HG03469 (cell line): Measurements from ENCODE around the gene NUP205.

Source experiments
- ATAC-seq: cut with Tn5 transposase; IDR thresholded peaks from one replicate; pipeline ENCODE4 v1.9.1; 2021; ENCODE audit warnings: mild to moderate bottlenecking, moderate library complexity, moderate number of reproducible peaks; ENCODE audit not compliant: unreplicated experiment

The NUP205 gene

GRCh38 chr7:135538376-135538775 lies 19.3 kb upstream of the NUP205 start:
- no peak for ATAC-seq

DNA sequence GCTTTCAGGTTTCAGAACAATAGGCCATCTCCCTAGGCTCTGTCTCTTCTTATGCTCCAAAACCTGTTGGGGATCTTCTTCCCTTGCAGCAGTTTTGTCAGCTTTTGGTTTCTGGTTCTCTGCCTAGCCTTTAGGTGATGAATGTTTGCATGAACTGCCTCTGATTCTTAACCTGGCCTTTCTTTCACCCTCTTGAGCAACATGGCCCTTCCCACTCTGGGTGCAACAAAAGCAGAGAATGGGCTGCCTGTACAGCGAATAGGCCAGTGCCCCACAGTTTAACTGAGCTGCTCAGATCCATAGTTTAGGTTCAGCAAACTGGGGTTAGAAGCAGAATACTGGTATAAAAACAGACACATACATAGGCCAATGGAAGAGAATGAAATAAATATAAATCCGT lies 18.1 kb upstream of the NUP205 start:
- no peak for ATAC-seq

- no peak for ATAC-seq
These were observed 16.7 kb upstream of the NUP205 start for GRCh38 chr7:135541029-135541428.

DNA sequence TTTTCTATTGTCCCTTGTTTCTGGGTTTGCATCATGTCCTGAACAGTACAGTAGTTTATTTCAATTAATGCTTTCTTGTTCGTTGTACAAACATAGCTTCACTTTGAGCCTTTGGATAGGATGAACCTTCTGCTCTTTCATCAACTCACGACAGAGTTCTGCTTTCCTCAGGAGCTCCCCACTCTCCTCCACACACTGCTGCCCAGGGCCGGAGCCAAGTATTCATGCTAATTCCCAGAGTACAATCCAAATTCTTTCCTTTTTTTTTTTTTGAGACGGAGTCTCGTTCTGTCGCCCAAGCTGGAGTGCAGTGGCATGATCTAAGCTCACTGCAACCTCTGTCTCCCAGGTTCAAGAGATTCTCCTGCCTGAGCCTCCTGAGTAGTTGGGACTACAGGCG lies 7.5 kb upstream of the NUP205 start:
- ATAC-seq: no peak

DNA sequence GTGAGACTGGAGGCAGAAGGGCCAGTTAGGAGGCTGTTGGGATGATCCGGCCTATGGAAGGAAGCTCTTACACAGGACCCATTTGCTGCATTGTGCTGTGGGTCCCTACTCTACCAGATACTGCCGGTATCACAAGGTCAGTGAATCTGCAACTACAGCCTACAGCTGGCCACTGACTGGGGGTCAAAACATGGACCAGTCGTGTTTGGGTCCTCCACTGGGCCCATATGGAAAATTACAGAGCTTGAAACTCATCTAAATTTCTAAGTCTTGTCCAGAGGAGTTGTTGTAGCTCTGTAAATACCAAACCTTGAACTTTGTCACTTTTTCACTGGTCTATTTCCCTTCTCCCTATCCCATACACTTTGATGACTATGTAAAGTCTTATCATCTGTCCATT lies 5.6 kb upstream of the NUP205 start:
- ATAC-seq: no peak

- no peak for ATAC-seq
These were observed 4.4 kb upstream of the NUP205 start for GRCh38 chr7:135553346-135553745.

DNA sequence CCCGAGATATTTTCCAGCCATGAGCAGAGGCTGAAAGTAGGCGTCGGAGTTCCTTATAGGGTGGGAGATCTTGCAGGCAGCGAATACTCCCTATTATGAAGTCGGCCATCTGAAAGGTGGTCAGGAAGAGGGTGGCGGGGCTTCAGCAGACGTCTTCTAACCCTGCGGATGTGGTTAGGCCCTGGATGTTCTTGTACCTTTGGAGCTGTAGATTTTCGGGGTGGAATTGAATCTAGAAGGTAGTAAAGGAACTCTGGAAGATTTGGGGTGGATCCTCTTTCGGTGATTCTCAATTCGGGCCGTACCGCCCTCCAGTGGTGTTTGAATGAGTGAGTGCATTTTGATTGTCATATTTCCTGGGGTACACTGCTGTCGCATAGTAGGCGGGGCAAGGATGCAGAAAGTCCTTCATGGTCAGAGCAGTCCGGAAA lies 635 bp downstream of the NUP205 start:
- ATAC-seq: peak; percentile 81

GRCh38 chr7:135558881-135559280 lies 1.2 kb downstream of the NUP205 start:
- no peak for ATAC-seq

- no peak for ATAC-seq
These were observed 2.9 kb downstream of the NUP205 start for GRCh38 chr7:135560631-135561030.

DNA sequence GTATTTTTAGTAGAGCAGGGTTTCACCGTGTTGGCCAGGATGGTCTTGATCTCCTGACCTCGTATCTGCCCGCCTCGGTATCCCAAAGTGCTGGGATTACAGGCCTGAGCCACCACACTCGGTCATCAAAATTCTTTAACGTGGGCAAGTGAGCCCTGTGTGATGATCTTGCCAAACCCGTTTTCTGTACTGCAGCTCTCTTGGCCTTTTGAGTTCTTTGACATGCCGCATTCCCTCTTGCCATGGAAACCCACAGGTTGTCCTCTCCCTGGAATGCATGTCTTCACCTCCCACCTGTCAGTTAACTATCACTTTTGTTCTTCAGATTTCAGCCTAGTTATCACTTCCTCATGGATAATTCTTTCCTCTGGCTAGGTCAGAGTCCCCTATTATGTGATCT lies 5.0 kb downstream of the NUP205 start:
- no peak for ATAC-seq

DNA sequence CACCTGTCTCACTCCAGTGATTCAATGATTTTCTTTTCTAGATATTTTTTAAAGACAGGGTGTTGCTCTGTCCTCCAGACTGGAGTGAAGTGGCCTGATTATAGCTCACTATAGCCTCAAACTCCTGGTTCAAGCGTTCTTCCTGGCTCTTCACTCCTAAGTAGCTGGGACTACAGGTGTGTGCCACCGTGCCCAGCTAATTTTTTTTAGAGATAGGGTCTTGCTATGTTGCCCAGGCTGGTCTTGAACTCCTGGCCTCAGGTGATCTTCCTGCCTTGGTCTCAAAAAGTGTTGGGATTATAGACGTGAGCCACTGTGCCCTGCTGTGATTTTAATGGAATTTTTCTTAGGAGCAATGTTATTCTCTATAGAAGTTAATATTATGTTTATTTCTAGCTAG lies 14.1 kb downstream of the NUP205 start:
- no peak for ATAC-seq

DNA sequence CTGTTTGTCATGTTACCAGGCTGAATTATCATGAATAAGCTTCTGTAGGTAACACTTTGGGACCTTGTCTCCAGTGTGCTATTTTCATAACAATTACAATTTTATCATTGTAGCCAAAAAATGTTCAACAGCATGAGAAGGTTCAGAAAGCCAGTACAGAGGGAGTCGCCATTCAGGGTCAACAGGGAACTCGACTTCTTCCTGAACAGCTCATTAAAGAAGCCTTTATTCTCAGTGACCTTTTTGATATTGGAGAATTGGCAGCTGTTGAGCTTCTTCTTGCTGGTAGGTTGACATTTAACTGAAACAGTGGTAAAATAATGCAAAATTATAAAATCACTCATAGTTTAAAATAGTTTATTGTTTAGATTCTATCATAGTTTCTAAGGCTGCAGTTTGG lies 15.8 kb downstream of the NUP205 start:
- ATAC-seq: no peak

DNA sequence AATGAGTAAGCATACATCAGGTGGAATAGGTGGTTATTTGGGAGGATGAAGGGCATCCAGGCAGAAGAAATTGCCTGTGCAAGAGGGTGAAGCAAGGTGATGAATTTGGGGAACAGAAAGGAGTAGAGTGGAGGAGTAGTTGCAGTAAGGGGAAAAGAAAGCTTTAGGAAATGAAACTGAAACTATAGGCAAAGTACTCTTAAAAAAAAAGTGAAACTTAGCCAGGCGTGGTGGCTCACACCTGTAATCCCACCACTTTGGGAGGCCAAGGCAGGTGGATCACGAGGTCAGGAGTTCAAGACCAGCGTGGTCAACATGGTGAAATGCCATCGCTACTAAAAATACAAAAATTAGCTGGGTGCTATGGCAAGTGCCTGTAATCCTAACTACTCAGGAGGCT lies 17.6 kb downstream of the NUP205 start:
- ATAC-seq: no peak

DNA sequence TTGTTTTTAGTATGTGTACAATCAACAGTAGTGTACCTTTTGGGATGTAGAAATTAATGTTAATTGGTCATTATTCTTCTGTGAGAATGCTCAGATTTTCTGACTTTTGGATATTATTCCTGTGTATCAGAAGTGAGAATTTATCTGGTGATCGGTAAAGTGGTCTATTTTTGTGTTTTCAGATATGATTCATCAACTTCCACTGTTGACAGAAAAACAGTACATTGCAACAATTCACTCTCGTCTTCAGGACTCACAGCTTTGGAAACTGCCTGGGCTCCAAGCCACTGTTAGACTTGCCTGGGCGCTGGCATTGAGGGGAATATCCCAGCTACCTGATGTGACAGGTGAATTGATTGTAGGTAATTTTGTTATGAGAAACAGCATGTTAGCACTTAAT lies 20.9 kb downstream of the NUP205 start:
- ATAC-seq: no peak

DNA sequence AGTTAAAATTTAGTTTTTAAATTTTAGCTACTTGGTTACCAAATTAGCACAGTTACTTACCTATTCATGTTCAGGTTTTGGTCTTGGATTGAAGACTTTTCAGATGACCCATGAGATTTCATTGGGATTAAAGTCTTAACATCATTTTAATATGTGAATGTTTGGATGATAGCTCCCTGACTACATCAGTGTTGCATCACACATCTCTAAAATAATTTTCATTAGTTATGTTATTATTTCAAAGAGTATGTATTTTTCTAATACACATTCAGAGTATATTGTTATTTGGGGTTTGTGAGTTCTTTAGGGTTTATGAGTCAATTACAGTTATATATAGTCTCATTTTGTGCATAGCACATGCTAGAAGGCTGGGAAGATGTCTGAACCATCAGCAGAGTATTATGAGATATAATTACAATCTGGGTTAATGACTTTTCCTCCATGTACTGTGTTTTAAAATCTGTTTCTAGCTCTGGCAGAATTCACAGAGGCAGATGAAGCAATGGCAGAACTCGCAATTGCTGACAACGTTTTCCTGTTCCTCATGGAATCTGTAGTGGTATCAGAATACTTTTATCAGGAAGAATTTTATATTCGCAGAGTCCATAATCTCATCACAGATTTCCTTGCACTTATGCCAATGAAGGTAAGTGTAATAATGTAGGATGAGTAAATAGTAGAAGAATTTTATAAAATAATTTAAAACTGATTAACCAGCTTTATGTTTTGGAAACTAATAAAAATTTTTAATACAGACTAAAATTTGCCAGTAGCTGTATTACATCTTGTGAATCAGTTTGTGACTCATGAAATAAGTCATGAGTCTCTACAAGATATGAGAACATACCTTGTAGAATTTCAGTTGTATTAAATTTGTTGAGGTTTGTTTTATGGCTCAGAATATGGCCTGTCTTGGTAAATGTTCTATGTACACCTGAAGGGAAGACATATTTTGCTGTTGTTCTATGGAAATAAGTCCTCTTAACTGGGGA lies 26.9 kb downstream of the NUP205 start:
- ATAC-seq: no peak

DNA sequence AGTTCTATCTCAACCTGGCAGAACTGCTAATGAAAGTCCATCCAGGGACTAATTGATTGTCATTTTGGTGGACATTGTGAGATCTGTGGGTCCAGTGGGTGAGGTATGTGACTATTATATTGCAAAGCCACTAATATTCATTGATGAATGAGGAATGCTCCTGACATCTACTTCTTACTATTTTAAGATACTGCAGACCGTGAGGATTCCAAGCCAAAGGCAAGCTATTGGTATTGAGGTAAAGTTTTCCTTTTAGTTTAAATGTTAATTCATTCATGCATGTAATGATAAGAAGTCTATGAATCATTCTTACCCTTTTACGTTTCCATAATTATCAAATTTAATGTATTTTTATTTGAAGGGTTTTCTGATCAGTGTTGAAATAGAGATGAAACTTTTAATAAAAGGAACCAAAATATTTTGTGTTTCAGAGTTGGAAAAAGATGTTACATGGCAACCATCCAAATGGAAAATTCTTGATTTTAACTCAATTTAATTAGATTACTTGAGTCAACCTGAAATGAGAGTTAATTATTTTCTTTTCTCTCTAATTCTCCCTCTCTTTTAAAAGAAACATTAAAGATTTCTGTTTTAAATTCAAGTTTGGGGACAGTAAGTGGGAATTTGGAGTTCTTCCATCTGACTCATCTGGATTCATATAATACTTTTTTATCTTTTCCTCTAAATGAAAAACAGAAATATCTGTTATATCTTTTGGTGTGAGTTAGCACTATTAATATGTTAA lies 39.6 kb downstream of the NUP205 start:
- no peak for ATAC-seq

DNA sequence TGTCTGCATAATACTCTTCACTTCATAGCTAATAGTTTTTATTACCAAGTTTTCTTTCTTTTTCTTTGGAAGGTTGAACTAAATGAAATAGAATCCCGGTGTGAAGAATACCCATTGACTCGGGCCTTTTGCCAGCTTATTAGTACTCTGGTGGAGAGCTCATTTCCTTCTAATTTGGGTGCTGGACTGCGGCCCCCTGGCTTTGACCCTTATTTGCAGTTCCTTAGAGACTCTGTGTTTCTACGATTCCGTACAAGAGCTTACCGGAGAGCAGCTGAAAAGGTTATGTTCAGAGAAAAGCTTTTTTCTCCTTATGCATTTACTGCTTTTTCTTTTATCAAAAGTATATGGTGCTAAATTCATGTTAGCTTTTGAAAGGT lies 40.2 kb downstream of the NUP205 start:
- ATAC-seq: no peak

DNA sequence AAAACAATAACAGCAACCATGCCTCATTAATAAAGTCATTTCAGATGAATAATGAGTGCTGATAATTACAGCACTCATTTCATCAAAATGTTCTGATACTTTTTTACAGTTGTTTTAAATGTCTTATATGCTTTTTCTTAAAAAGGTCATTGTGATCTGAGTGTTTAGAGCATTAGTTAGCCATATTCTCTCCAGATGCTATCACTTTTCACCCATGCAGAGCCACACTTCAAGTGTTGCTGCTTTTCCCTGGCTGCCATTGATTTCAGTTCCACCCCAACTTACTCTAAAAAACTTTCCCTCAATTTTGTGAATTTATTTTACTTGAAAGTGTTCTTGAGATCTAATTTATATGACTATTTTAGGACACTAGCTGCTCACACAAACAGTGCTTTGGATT lies 41.8 kb downstream of the NUP205 start:
- no peak for ATAC-seq

DNA sequence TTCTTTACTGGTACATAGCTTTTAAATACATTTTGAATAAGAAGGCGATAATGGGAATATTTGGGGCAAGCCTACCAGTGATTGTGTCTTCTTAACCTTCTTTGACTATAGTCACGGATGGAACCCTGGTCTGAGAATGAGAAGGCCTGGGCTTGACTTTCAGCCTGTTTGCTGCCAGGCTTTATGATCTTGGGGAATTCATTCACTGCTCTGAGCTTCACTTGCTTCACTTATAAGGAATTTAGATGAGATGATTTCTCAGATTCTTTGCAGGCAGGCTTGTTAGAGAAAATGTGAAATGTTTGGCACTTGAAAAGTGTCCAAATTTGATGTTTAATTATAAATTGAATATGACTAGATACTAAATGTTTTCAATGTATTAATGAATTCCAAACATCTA lies 42.5 kb downstream of the NUP205 start:
- no peak for ATAC-seq

DNA sequence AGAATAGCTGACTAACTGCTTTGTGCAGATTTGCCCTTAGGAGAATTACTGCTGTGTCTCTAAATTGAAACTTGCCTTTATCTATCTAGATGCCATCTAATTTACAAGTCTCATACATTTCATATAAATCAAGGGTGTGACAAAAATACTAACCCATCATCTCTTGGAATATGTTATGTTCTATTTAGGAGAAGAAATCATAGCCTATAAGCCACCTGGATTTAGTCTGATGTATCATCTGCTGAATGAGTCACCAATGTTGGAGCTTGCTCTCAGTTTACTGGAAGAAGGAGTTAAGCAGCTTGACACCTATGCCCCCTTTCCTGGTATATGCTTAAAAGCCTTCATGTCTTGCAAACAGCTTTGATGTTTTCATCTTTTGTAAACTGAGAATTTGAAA lies 43.5 kb downstream of the NUP205 start:
- ATAC-seq: no peak

GRCh38 chr7:135602304-135602703 lies 44.6 kb downstream of the NUP205 start:
- no peak for ATAC-seq

- ATAC-seq: no peak
These were observed 58.4 kb downstream of the NUP205 start for GRCh38 chr7:135616136-135616535.
